NCI-H1417 treated with DMSO at 0.1 percent for 48 hours (cell line): ENCODE data around the gene KIRREL1.

Source experiments
- DNase-seq: peaks from one replicate; lab custom pipeline; 2025; lab: John Stamatoyannopoulos, UW

Gene KIRREL1

GRCh38 chr1:157993147-157993917 lies at the start of gene KIRREL1:
TSS of gene KIRREL1 (plus strand) at chr1:157993645. CDS start at chr1:157993677, 32 bp downstream.
- DNase-seq, result no peak

- DNase-seq, result no peak
Observed at GRCh38 chr1:157944663-157945280, 48.7 kb upstream of the KIRREL1 start.

- DNase-seq, result no peak
Observed at GRCh38 chr1:157948312-157949073, 45.0 kb upstream of the KIRREL1 start.

- no peak for DNase-seq
Observed at GRCh38 chr1:157949074-157949354, 44.4 kb upstream of the KIRREL1 start.

- DNase-seq, result no peak
Observed at GRCh38 chr1:157951230-157951629, 42.2 kb upstream of the KIRREL1 start.

- DNase-seq, result no peak
Observed at GRCh38 chr1:157952601-157953000, 40.8 kb upstream of the KIRREL1 start.

- DNase-seq, result no peak
Observed at GRCh38 chr1:157955221-157955620, 38.2 kb upstream of the KIRREL1 start.

- DNase-seq, result no peak
Observed at GRCh38 chr1:157955857-157956256, 37.6 kb upstream of the KIRREL1 start.

GRCh38 chr1:157956732-157957131 lies 36.7 kb upstream of the KIRREL1 start:
- DNase-seq, result no peak

- no peak for DNase-seq
Observed at GRCh38 chr1:157958263-157958662, 35.2 kb upstream of the KIRREL1 start.

GRCh38 chr1:157959750-157960149 lies 33.7 kb upstream of the KIRREL1 start:
- DNase-seq, result no peak

GRCh38 chr1:157960773-157961172 lies 32.7 kb upstream of the KIRREL1 start:
- DNase-seq, result no peak

GRCh38 chr1:157961805-157962762 lies 31.4 kb upstream of the KIRREL1 start:
- no peak for DNase-seq

GRCh38 chr1:157963713-157964112 lies 29.7 kb upstream of the KIRREL1 start:
- no peak for DNase-seq

- no peak for DNase-seq
Observed at GRCh38 chr1:157965584-157965983, 27.9 kb upstream of the KIRREL1 start.

- no peak for DNase-seq
Observed at GRCh38 chr1:157966031-157966537, 27.4 kb upstream of the KIRREL1 start.

- DNase-seq, result no peak
Observed at GRCh38 chr1:157967205-157967604, 26.2 kb upstream of the KIRREL1 start.

- no peak for DNase-seq
Observed at GRCh38 chr1:157968508-157968907, 24.9 kb upstream of the KIRREL1 start.

GRCh38 chr1:157968946-157969345 lies 24.5 kb upstream of the KIRREL1 start:
- no peak for DNase-seq

- no peak for DNase-seq
Observed at GRCh38 chr1:157969697-157970485, 23.6 kb upstream of the KIRREL1 start.

GRCh38 chr1:157971769-157972168 lies 21.7 kb upstream of the KIRREL1 start:
- DNase-seq, result no peak
